GM10266 (cell line): ENCODE results near the gene FLRT2.

ENCODE experiments used
- DNase-seq: peaks from one replicate; pipeline ENCODE4 v3.0.0; 2012; ENCODE audit errors: extremely low spot score
- TF ChIP-seq, protein P1 (sequence below): IDR thresholded peaks from 2 replicates; pipeline ENCODE4 v1.5.1; 2012; ENCODE audit warnings: mild to moderate bottlenecking, low read depth; ENCODE audit not compliant: control insufficient read depth, insufficient read depth; ENCODE audit errors: missing control alignments

Gene FLRT2

GRCh38 chr14:85590784-85591183 is 60.8 kb downstream of the FLRT2 start:
- TF ChIP-seq, protein P1, sequence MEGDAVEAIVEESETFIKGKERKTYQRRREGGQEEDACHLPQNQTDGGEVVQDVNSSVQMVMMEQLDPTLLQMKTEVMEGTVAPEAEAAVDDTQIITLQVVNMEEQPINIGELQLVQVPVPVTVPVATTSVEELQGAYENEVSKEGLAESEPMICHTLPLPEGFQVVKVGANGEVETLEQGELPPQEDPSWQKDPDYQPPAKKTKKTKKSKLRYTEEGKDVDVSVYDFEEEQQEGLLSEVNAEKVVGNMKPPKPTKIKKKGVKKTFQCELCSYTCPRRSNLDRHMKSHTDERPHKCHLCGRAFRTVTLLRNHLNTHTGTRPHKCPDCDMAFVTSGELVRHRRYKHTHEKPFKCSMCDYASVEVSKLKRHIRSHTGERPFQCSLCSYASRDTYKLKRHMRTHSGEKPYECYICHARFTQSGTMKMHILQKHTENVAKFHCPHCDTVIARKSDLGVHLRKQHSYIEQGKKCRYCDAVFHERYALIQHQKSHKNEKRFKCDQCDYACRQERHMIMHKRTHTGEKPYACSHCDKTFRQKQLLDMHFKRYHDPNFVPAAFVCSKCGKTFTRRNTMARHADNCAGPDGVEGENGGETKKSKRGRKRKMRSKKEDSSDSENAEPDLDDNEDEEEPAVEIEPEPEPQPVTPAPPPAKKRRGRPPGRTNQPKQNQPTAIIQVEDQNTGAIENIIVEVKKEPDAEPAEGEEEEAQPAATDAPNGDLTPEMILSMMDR = no peak
- no peak for DNase-seq

GRCh38 chr14:85594217-85594616 is 64.3 kb downstream of the FLRT2 start:
- no peak for DNase-seq
- TF ChIP-seq, protein P1 = no peak

DNA sequence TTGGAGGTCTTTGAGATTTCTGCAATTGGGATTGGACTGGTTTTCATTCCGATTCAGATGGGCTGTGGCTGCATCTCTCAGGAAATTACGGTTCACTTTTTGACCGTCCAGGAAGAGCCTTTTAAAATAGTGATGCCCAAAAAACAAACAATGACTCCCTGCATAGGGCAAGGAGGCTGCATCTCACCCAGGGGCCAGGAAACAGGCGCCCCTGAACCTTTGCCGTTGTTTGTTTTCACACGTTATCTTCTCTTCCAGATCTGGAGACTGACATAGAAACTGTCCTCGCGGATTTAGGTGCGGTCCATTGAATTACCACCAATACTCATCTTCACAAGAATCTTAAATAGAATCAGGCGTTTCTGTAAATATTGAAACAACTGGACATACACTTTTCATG is 66.0 kb downstream of the FLRT2 start:
- TF ChIP-seq, protein P1 = no peak
- DNase-seq = no peak

DNA sequence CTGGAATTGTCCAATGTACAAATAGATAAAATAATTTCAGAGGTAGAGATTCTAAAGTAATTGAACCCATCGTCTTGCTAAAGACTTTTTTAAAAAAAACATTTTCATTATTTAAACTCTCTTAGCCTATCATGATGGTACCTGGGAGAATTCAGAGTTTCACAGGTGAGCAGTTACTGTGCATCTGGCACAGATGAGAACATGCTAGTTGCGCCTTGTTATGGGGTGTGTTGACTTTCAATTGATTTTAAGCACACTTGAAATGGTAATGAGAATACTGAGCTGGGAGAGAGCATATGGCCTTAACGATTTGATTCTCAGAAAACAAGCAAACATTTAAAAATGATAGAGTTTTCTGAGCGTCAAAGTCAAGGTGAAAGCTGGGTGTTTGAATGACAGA is 66.6 kb downstream of the FLRT2 start:
- TF ChIP-seq, protein P1 = no peak
- DNase-seq = no peak

DNA sequence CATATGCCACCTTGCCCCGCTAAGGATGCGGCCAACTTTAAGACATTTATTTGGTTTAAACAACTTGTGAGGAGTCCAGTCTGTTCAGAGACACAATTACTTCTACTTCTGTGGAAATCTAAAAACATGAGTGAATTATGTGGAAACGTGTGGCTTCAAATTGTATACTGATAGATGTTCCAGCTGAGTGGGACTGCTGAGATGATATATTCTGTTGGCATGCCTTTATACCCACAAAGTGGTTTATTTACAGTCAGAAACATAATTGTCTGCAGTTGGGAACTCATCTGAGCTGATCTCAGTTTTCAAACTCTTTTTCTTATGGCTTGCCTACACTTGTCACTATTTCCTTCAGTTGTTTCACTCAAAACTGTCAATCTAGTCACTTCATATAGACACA is 67.8 kb downstream of the FLRT2 start:
- TF ChIP-seq, protein P1 = no peak
- no peak for DNase-seq

GRCh38 chr14:85599939-85600338 is 70.0 kb downstream of the FLRT2 start:
- no peak for DNase-seq
- TF ChIP-seq, protein P1 = no peak

GRCh38 chr14:85601246-85601645 is 71.3 kb downstream of the FLRT2 start:
- TF ChIP-seq, protein P1 = no peak
- DNase-seq = no peak
